AG04450 (cell line): ENCODE data around the gene ACTBL2. TPM values are rescaled to one million over a fixed set of nuclear protein-coding genes. Genes with fewer than 3 reads are reported as not detected.

ENCODE experiments used
- CTCF ChIA-PET: fragments of 300-600, 350-600 bp; formaldehyde crosslinking; extraction: SDS; loops from one replicate; lab custom pipeline; 2022; ENCODE audit warnings: antibody characterized with exemption, inconsistent platforms; lab: Charles Lee
- POLR2A ChIA-PET: fragments of 350-600 bp; formaldehyde crosslinking; extraction: SDS; loops from one replicate; lab custom pipeline; 2021; ENCODE audit warnings: antibody characterized with exemption, inconsistent platforms; lab: Yijun Ruan, JAX
- DNase-seq: peaks from one replicate; pipeline ENCODE4 v3.0.0-alpha.2; 2011; ENCODE audit warnings: low read depth, low spot score
- H3K27ac ChIP-seq: one replicate; pipeline ENCODE4 v1.5.1; 2012; ENCODE audit warnings: low read depth, low read length, control low read depth
- H3K27me3 ChIP-seq: one replicate; pipeline ENCODE4 v1.6.0; 2012; ENCODE audit warnings: low read length; ENCODE audit not compliant: control insufficient read depth, insufficient read depth
- H3K4me3 ChIP-seq: 2 replicates; pipeline ENCODE4 v1.5.1; 2011; ENCODE audit warnings: mild to moderate bottlenecking, low read depth, low read length, control low read depth
- H3K9me3 ChIP-seq: 2 replicates; pipeline ENCODE4 v1.5.1; 2012; ENCODE audit warnings: low read length; ENCODE audit not compliant: control insufficient read depth, insufficient read depth
- polyA plus RNA-seq: library from polyadenylated mRNA; depleted of rRNA; stranded (reverse); fragments of >200 nt; gene quantifications from 2 replicates; pipeline ENCODE4 v1.2.3, GENCODE V29; 2011
- TF ChIP-seq, protein P1 (sequence below): IDR thresholded peaks from 2 replicates; pipeline ENCODE4 v1.5.1; 2011; ENCODE audit warnings: low read depth, low read length, control low read depth, inconsistent platforms

ACTBL2 gene
- polyA plus RNA-seq, 1 experiment: 0.45 TPM

DNA sequence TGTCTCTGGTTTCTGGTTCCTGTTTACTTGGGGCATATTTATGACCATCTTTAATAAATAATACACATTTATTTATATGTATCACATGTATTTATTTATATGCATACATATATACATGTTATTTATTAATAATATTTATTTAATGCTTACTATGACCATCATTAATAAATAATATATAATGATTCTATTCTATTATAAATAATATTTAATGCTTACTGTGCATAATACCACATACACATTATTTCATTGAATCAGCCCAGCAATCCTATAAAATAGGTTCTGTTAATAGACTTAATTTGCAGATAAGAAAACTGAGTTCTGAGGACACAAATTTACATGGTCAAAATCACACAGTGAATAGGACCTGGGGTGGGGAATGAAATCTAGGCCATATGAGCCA is 24.2 kb downstream of the ACTBL2 start:
- POLR2A ChIA-PET: no interaction called here

DNA sequence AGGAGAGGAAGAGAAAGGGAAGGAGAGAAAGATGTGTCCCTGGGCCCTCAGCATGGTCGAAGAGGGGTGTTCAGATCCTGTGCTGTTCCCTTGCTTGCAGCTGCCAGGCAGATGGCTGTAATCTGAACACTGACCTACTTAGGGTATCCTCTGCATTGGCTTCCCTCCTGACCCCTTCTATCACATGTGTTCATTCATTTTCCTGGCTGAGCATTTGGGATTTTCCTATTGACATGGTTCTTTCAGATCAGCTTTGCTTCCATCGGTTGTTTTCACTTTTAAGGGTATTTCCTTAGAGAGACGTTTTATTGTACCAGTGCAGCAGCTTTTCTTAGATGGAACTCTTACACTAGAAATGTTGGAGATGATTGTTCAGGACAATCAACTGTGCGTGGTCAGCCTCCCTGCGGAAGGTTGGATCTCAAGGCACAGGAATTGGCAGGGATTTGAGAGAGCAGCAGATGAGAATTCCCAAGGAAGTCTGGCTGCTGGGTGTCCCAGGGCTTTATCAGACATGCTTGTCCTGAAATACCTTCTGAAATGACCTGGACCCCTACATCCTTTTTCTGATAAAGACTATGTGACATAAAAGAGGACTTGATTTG is 26.0 kb downstream of the ACTBL2 start:
- Histone ChIP-seq H3K4me3 (no peak overlapping the region), H3K27ac (no peak overlapping the region), H3K9me3 (no peaks in the 10 kb centered on the region), H3K27me3 (no peaks in the 10 kb centered on the region)
- POLR2A ChIA-PET: no interaction called here
- TF ChIP-seq, protein P1, sequence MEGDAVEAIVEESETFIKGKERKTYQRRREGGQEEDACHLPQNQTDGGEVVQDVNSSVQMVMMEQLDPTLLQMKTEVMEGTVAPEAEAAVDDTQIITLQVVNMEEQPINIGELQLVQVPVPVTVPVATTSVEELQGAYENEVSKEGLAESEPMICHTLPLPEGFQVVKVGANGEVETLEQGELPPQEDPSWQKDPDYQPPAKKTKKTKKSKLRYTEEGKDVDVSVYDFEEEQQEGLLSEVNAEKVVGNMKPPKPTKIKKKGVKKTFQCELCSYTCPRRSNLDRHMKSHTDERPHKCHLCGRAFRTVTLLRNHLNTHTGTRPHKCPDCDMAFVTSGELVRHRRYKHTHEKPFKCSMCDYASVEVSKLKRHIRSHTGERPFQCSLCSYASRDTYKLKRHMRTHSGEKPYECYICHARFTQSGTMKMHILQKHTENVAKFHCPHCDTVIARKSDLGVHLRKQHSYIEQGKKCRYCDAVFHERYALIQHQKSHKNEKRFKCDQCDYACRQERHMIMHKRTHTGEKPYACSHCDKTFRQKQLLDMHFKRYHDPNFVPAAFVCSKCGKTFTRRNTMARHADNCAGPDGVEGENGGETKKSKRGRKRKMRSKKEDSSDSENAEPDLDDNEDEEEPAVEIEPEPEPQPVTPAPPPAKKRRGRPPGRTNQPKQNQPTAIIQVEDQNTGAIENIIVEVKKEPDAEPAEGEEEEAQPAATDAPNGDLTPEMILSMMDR: no peak
- no peak for DNase-seq
- CTCF ChIA-PET: interaction anchor here (1.5 kb wide), 1 partner anchor 42 kb away, joined by 3 read pairs; no protein-coding TSS in a partner anchor

More for the DNA sequence above, 24.2 kb downstream of the ACTBL2 start:
- TF ChIP-seq, protein P1: no peak
- no peak for DNase-seq
- CTCF ChIA-PET: interaction anchor here (0.6 to 0.7 kb wide), 2 partner anchors 8 to 25 kb away, joined by 4 read pairs; no protein-coding TSS in a partner anchor
- H3K27me3 ChIP-seq: no peaks in the 10 kb centered on the region
- no peaks in the 10 kb centered on the region for H3K9me3 ChIP-seq
- no peak overlapping the region for H3K27ac ChIP-seq
- H3K4me3 ChIP-seq: no peak overlapping the region

DNA sequence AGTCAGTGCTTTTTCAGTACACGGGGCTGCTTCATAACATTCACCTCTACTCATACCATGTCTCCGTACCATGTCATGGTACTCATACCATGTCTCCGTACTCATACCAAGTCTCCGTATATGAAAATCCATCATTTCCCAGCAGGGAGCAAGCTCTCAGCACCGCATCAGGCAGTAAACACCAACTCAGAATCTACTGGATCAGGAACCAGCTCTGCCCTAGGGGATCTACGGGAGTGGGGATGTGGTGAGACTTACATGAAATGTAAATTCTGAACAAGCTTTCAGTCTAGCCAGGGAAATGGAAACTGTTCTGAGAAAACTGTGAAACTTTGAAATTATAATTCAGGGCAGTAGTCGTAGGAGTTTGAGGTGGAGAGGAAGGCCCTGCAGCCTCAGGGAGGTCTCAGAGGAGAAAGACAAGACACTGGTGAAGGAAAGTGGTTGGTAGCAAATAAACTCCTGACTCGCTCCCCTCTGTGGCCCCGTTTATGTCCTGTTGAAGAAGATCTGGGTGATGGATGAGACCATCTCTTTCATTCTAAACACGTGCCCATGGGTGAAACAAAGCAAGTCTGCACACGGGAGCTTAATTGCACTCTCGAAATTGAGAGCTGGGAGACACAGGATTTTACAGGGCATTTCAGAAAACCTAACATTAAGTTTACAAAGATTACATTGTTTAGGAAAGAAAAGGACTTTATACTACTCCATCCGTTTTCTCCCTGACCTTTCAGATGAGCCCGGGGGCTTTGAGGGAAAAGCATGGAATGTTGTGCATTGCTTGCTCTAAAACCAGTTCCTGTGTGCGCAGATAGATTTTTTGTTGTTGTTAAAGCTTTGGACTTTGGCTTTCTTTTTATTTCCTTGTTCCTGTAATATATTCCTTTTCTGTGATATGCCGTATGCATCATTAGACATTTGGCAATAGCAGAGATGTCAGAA is 26.8 kb downstream of the ACTBL2 start:
- no peak for DNase-seq
- Histone ChIP-seq H3K4me3 (no peak overlapping the region), H3K27me3 (no peaks in the 10 kb centered on the region), H3K9me3 (no peaks in the 10 kb centered on the region), H3K27ac (no peak overlapping the region)
- ChIA-PET CTCF (interaction anchor here (1.5 kb wide), 1 partner anchor 43 kb away, joined by 3 read pairs; no protein-coding TSS in a partner anchor), POLR2A (no interaction called here)
- TF ChIP-seq, protein P1: no peak

DNA sequence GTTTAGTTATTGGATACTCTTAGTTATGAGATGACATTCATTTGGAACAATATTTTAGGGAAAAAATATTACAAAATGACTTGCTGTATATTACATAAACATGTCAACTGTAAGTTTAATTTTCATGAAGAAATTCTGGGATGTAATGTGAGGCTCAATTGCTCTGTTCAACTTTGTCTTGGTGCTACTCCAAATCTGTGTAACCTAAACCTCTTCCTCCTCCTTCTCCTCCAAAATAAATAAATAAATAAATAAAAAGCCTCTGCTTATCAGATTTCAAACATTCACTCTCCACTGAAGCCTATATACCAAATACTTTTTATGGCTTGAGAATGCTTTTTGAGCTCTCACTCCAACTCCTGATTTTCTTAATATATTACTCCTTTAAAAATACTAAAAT is 27.7 kb downstream of the ACTBL2 start:
- no peak overlapping the region for H3K27ac ChIP-seq
- CTCF ChIA-PET: interaction anchor here (1.5 kb wide), 1 partner anchor 44 kb away, joined by 3 read pairs; no protein-coding TSS in a partner anchor
- no peak overlapping the region for H3K4me3 ChIP-seq
- POLR2A ChIA-PET: no interaction called here
- TF ChIP-seq, protein P1: no peak
- H3K9me3 ChIP-seq: no peaks in the 10 kb centered on the region
- DNase-seq: no peak
- H3K27me3 ChIP-seq: no peaks in the 10 kb centered on the region

DNA sequence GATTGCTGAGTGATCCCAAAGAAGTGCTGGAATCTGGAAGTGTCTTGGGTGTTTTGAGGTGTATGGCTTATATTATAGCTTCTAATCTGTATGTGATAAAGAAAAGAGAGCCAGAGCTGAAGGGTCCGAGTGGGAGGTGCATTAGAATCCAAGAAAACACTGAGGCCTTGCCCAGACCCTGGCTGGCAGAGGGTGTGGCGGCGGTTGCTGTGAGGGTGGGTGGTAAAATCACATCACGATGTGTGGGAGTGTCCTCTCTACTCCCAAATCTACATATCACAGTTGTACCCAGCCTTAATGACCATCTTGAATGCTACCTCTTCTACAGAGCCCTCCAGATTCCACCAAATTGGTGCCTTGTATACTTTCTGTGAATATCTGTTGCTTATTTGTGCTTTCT is 28.9 kb downstream of the ACTBL2 start:
- Histone ChIP-seq H3K9me3 (no peaks in the 10 kb centered on the region), H3K4me3 (no peak overlapping the region), H3K27me3 (no peaks in the 10 kb centered on the region), H3K27ac (no peak overlapping the region)
- DNase-seq: no peak
- TF ChIP-seq, protein P1: no peak
- CTCF ChIA-PET: no interaction called here
- POLR2A ChIA-PET: interaction anchor here (1.0 kb wide), 1 partner anchor 8 kb away, joined by 4 read pairs; no protein-coding TSS in a partner anchor
